IMR-90 (cell line): ENCODE measurements around the gene ZMYM2.

Source experiments
- CTCF ChIP-seq: conservative IDR thresholded peaks from 2 replicates; pipeline ENCODE4 v1.5.1; 2012; ENCODE audit warnings: mild to moderate bottlenecking, low read depth, low read length, improper control_type of control experiment
- FOS ChIP-seq: fragments of 150-350 bp; IDR thresholded peaks from 2 replicates; pipeline ENCODE4 v1.6.1; 2016; ENCODE audit warnings: low read depth, low read length
- POLR2A ChIP-seq: IDR thresholded peaks from 2 replicates; pipeline ENCODE4 v1.6.1; 2012; ENCODE audit warnings: mild to moderate bottlenecking, low read depth, low read length

- TF ChIP-seq FOS (no peak), CTCF (no peak), POLR2A (no peak)
Measured at GRCh38 chr13:20001366-20002190, 43.1 kb downstream of the ZMYM2 start.
